ENCODE results near the gene SCN4B.

SCN4B gene

DNA sequence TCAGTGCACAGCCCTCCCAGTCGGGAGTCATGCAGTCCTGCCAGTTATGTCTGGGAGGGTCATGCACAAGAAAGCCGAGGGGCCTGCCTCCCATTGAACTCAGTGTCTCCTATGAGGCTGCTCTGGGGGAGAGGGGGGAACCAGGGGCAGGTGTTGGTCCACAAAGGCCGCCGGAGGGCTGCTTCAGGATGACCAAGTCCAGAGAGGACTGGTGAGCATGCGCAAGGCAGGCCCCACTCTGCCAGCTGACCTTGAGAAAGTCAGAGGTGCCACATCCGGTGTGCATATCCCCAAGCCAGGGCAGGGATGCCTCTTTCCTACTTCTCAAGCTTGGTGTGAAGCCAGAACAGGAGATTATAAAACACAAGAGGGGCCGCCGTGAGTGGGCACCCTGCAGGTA lies 4.4 kb downstream of the SCN4B start:
- H3K4me3 Mint-ChIP-seq, result no peak overlapping the region

DNA sequence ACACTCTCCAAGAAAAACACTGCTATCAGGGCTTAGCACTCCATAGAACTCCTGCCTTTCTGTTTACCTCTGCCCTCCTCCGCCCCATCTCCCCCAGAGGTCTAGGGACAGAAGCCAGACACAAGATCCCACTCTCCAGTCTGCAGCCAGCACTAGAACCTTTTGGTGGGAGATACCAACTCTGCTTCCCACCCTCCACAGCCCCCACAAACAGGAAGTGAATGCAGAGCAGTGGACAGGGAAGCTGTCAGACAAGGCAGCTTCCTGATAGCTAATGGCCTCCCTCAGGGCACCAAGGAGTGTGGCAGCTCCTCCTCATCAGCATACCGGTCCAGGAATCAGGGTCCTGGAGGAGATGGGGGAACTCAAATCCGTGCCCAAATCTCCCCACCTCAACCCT lies 5.1 kb downstream of the SCN4B start:
- H3K36me3 Mint-ChIP-seq, result no peaks in the 10 kb centered on the region
- no peak for DNase-seq (ENCODE audit: low spot score in 2 of 2)
- ATAC-seq, result no peak
- no peak overlapping the region for H3K4me3 Mint-ChIP-seq
- H3K9me3 Mint-ChIP-seq, result no peaks in the 10 kb centered on the region
- H3K27ac Mint-ChIP-seq, result no peak overlapping the region
- H3K4me1 Mint-ChIP-seq, result peaks cover 11% of the 10 kb centered on the region

More for the DNA sequence above, 4.4 kb downstream of the SCN4B start:
- ATAC-seq (no peak), DNase-seq (ENCODE audit: low spot score in 2 of 2) (no peak)
- Mint-ChIP-seq H3K27ac (no peak overlapping the region), H3K36me3 (no peaks in the 10 kb centered on the region), H3K4me1 (peaks cover 6% of the 10 kb centered on the region), H3K9me3 (no peaks in the 10 kb centered on the region)

DNA sequence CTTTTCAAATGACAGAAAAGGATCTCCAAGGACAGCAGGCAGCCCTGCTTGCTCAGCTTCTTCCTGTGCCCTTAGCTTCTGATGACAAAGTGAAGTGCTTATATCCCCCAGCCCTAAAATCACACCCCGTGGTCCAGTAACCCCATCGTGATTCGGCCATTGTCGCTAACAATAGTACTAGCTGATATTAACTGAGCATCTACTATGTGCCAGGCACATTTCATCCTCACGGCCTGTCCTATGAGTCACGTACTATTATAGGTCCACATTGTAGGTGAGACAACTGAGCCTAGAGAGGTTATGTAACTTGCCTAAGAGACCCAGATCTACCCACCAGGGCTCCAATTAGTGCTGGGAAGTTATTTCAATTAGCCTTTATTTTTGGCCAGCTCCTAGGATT lies 6.1 kb downstream of the SCN4B start:
- H3K4me1 Mint-ChIP-seq, result peaks cover 11% of the 10 kb centered on the region
- H3K36me3 Mint-ChIP-seq, result no peaks in the 10 kb centered on the region
- H3K27ac Mint-ChIP-seq, result no peak overlapping the region
- H3K9me3 Mint-ChIP-seq, result no peaks in the 10 kb centered on the region
- peak overlapping the region; percentile 76 for H3K4me3 Mint-ChIP-seq
- ATAC-seq (no peak), DNase-seq (ENCODE audit: low spot score in 2 of 2) (no peak)

DNA sequence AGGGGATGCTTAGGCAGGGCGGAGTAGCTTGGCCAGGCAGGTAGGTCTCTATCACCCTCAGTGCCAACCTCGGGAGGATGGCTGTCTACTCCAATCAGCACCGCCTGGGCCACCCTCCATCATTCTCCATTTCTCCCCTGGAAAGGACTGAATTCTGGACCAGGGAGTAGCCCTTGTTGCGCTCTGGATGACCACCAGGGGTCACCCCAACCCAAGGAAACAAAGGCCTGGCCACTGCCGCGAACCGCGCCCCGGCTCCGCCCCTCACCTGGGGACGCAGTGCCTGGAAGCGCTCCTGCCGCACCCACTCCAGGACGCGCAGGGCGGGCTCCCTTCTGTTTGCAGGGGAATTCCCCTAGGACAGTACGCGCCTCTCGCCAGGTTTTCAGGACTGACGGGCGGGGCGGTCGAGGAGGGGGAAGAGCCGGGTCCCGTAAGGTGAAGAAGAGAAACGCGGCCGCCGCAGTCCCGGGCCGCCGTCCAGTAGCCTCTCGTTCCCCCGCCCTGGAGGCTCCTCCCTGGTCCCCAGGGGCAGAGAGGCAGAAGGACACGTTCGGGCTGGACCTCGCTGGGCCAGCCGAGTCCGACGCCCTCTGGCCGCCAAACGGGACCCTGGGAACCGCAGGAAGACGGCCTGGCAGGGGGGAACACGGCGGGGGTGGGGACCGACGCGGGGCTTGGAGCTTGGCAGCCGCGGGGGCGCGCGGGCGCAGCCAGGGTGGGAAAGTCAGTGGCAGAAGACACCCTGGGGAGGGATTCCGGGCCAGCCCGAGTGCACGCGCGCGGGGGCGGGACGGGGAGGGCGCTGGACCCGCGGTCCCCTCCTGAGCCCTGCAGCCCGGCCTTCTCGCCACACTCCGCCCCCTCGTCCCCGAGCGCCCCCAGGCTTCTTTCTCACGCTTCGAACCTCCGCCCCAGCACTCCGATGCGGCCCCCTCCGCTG lies 7.1 kb downstream of the SCN4B start:
- Mint-ChIP-seq H3K4me1 (peaks cover 11% of the 10 kb centered on the region), H3K9me3 (no peaks in the 10 kb centered on the region), H3K27ac (no peak overlapping the region), H3K36me3 (no peaks in the 10 kb centered on the region), H3K4me3 (peak overlapping the region; percentile 76)
- DNase-seq (ENCODE audit: low spot score in 2 of 2) (peak; percentile 86 to 94), ATAC-seq (peak; percentile 94)

DNA sequence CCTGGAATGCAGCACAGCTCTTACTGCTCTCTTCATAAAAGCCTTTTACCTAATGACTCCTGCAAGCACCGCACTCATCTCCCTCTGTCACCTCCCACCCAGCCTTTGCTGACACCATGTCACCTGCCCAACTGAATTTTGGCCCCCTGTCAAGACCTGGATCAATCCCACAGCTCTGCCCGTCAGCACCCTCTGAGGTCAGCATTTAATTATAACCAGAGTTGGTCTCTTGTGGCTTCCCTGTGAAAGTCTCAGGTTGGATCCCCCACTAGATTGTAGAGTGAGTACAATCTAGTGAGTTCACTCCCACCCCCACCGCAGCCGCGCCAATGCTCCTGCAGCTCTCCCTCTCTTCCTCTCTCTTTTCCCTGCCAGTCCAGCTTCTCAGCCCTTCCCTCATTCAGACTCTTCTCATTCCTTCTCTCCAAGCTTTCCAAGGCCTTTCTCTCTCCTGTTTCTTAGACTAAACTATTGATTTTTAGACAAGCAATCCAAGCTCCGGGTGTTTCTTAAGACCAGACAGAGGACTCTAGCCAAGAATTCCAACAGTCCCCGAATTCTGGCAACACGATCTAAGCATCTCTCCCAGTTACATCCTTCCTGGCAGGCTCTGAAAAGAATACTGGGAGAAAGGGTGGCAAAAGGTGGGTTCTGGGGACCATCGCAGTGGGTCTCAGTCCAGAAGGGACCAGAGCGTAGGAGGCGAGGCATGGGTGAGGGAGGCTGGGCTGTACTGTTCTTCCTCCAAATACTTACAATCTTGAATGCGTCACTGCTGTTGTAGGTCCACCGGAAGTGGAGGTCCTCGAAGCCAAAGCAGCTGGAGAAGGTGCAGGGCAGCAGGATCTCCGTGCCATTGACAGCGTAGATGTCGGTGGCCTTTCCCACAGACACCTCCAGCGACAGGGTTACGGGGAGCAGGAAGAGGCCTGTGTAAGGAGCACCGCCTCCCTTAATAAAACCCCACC lies 8.0 kb downstream of the SCN4B start:
- Mint-ChIP-seq H3K4me1 (peaks cover 11% of the 10 kb centered on the region), H3K9me3 (no peaks in the 10 kb centered on the region), H3K36me3 (no peaks in the 10 kb centered on the region), H3K4me3 (peak overlapping the region; percentile 76), H3K27ac (peak overlapping the region; percentile 11)
- ATAC-seq (no peak), DNase-seq (ENCODE audit: low spot score in 2 of 2) (no peak)

DNA sequence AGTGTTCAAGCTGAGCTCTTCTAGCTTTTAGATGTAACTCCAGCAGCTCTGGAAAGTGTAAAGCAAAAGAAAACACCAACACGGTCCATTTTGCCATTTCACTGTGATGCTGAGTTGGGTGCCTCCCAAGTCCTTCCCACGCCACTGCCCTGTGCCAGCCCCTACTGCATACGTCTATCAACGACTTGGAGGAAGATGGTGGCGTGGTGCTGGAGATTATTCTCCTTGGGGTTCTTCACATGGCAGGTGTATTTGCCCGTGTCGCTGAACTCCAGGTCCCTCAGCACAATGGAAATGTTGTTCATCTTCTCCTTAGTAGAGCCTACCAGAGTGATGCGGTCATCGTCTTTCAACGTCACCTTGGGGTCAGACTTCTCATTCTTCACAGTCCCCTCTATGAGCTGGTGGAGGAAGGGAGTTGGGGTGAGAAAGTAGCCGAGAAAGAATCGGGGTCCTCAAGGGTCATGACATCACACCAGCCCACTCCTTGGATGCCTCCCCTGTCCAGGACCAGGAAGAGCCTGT lies 8.9 kb downstream of the SCN4B start:
- DNase-seq (ENCODE audit: low spot score in 2 of 2), result no peak
- H3K36me3 Mint-ChIP-seq, result no peaks in the 10 kb centered on the region
- ATAC-seq, result no peak
- H3K4me1 Mint-ChIP-seq, result peaks cover 11% of the 10 kb centered on the region
- H3K27ac Mint-ChIP-seq, result no peak overlapping the region
- H3K9me3 Mint-ChIP-seq, result no peaks in the 10 kb centered on the region
- no peak overlapping the region for H3K4me3 Mint-ChIP-seq

GRCh38 chr11:118142809-118143208 lies 9.8 kb downstream of the SCN4B start:
- no peak overlapping the region for H3K27ac Mint-ChIP-seq
- H3K4me1 Mint-ChIP-seq, result peaks cover 11% of the 10 kb centered on the region
- ATAC-seq (peak; percentile 49), DNase-seq (ENCODE audit: low spot score in 2 of 2) (no peak)
- H3K36me3 Mint-ChIP-seq, result no peaks in the 10 kb centered on the region
- H3K4me3 Mint-ChIP-seq, result peak overlapping the region; percentile 39
- no peaks in the 10 kb centered on the region for H3K9me3 Mint-ChIP-seq

DNA sequence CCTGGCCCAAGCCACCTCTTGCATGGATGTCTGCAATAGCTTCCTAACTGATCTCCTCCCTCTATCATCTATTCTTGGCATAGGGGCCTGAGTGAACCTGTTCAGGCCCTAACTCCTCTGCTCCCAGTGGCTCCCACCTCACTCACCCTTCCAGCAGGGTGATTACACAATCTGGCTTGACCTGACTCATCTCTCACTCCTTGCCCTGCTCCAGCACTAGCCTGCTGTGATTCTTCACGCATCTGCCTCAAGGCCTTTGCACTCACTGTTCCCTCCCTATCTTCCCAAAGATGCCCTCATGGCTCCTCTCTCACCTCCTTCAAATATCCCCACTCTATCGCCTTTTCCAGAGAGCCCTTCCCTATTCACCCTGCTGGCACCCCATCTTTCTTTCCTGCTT lies 10.5 kb downstream of the SCN4B start:
- ATAC-seq (no peak), DNase-seq (ENCODE audit: low spot score in 2 of 2) (no peak)
- Mint-ChIP-seq H3K4me1 (peaks cover 11% of the 10 kb centered on the region), H3K27ac (no peak overlapping the region), H3K9me3 (no peaks in the 10 kb centered on the region), H3K36me3 (no peaks in the 10 kb centered on the region), H3K4me3 (no peak overlapping the region)

GRCh38 chr11:118139578-118139977 lies 13.0 kb downstream of the SCN4B start:
- H3K27ac Mint-ChIP-seq, result no peak overlapping the region
- peak; percentile 61 for ATAC-seq

DNA sequence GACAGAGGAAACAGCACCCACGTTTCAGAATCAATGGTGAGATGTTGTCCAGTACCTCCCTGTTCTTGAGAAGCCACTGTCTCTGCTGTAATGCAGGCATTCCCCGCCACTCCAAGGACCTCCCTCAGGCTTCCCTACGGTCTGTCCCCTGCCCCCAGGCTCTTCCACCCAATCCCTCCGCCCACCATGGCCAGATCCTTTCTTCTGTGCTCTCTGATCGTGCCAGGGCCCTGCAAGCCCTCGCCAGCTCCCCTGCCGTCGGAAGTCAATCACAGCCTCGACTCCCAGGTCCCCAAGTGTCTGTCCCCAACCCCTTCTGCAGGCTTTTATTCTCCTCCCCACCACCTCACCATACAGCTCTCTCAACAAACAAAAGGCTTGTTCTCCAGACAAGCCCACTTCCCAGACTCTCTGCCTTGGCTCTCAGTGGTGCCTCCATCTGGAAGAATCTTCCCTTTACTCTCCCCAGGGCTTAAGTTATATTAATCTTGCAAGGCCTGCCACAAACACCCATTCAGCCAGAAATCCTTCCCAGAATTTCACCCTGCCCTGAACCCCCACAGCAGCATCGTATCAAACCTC lies 13.7 kb downstream of the SCN4B start:
- H3K4me1 Mint-ChIP-seq, result peaks cover 5% of the 10 kb centered on the region
- no peak overlapping the region for H3K4me3 Mint-ChIP-seq
- no peaks in the 10 kb centered on the region for H3K9me3 Mint-ChIP-seq
- no peak for DNase-seq (ENCODE audit: low spot score in 2 of 2)
- no peak for ATAC-seq
- H3K36me3 Mint-ChIP-seq, result no peaks in the 10 kb centered on the region
- peak overlapping the region; percentile 46 for H3K27ac Mint-ChIP-seq

More at GRCh38 chr11:118139578-118139977, 13.0 kb downstream of the SCN4B start:
- Mint-ChIP-seq H3K9me3 (no peaks in the 10 kb centered on the region), H3K4me1 (peaks cover 5% of the 10 kb centered on the region), H3K4me3 (no peak overlapping the region), H3K36me3 (no peaks in the 10 kb centered on the region)
- no peak for DNase-seq (ENCODE audit: low spot score in 2 of 2)

DNA sequence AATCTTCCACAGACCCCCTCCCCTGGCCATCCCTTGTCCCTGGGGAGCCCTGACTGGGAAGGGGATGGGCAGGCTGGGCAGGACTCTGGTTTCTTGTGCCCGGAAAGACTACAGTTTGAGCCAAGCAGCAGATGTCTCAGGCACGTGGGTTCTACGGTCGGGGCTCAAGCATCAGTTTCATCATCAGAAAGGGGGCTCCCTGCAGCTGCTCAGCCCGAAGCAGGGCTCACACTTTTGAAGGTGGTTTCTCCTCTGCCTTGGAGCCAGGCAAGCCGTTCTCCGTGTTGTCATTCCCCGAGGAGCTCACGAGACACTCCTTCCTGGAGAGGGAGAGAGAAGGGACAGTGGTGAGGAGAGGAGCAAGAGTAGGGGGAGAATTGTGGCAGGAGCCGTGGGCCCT lies 15.8 kb downstream of the SCN4B start:
- no peak overlapping the region for H3K4me3 Mint-ChIP-seq
- DNase-seq (ENCODE audit: low spot score in 2 of 2) (no peak), ATAC-seq (no peak)
- H3K4me1 Mint-ChIP-seq, result no peaks in the 10 kb centered on the region
- H3K36me3 Mint-ChIP-seq, result no peaks in the 10 kb centered on the region
- no peak overlapping the region for H3K27ac Mint-ChIP-seq
- no peaks in the 10 kb centered on the region for H3K9me3 Mint-ChIP-seq

DNA sequence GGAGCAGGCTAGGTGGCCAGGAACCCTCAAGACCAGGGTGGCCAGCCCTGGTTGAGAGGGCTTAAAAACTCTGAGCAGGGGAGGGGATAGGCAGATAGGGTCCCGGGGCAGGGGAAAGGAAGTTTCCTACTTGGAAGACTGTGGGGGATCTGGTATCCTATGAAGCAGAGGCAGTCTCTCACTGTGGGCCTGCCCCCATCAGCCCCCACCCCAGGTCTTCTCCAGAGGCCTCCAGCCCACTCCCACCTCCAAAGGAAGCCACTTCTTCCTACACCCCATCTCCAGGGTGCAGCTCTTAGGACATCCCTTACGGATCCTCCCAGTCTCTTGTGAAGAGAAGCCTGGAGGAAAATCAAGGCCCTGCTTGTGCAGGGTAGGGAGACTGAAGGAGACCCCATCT lies 16.3 kb downstream of the SCN4B start:
- Mint-ChIP-seq H3K36me3 (no peaks in the 10 kb centered on the region), H3K4me1 (no peaks in the 10 kb centered on the region), H3K9me3 (no peaks in the 10 kb centered on the region), H3K27ac (no peak overlapping the region), H3K4me3 (no peak overlapping the region)
- ATAC-seq, result no peak
- no peak for DNase-seq (ENCODE audit: low spot score in 2 of 2)

DNA sequence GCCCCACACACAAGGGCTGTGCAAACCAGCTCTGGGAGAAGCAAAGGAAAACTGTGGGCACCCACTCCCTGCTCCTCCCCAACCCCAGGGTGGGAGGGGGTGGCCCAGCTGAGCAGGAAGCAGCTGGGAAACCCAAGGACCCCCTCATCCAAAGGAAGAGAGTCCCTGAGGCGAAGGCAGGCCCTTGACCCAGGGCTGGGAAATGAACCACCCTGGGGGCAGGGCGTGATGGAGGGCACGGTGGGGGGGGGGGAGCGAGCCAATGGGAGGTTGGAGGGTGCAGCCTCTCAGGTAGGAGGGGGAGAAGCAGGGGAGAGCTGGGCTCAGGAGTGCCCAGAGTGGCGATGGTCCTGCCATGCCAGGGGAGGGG lies 16.8 kb downstream of the SCN4B start:
- Mint-ChIP-seq H3K27ac (peak overlapping the region; percentile 55), H3K36me3 (no peaks in the 10 kb centered on the region), H3K9me3 (no peaks in the 10 kb centered on the region), H3K4me1 (no peaks in the 10 kb centered on the region), H3K4me3 (no peak overlapping the region)
- DNase-seq (ENCODE audit: low spot score in 2 of 2) (no peak), ATAC-seq (no peak)

- no peaks in the 10 kb centered on the region for H3K9me3 Mint-ChIP-seq
- H3K4me3 Mint-ChIP-seq, result no peak overlapping the region
- DNase-seq (ENCODE audit: low spot score in 2 of 2) (no peak), ATAC-seq (no peak)
- H3K36me3 Mint-ChIP-seq, result no peaks in the 10 kb centered on the region
- peak overlapping the region; percentile 55 for H3K27ac Mint-ChIP-seq
- no peaks in the 10 kb centered on the region for H3K4me1 Mint-ChIP-seq
Measured at GRCh38 chr11:118135051-118135795, 17.4 kb downstream of the SCN4B start.
